Stimulated activated CD8-positive, alpha-beta memory T cell treated with anti-CD3 and anti-CD28 coated beads, Interleukin-7, amount 100 ng/mL, for 24 hours (primary cell): ENCODE measurements around the gene RASAL1.

ENCODE experiments used
- DNase-seq: peaks from one replicate; pipeline ENCODE4 v3.0.0-alpha.2; 2020; ENCODE audit warnings: low read depth

RASAL1 gene

DNA sequence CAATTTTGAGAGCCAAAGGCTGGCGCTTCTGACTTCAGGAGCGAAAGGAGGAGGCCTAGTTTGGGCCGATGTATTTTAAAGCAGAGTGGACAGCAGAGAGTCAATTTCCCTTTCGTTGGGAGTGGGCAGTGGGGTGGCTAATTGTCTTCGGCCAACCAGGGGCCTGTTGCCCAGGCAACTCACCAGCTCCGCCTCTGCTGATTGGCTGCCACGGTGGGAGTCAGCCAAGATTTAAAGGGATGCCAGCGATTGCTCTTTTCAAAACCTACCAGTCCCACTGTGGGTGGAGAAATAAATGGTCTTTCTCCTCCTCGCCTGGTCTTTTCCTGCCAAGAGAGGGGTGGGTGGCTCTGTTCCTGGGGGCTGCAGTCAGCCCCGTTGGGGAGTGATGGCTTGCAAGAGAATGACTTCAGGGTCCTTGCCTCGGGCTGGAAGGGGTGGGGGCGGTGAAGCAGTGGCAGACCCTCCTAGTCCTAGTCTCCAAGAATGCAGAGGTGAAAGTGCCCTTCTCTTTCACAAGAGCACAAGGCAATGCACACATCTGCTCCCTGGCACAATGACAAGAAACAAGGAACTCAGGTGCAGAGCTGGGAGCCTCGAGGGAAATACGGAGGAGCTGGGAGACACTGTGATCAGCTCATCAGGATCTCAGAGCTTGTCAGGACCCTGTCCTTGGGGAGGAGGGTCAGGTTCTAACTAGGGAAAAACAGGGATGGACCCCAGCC lies 37.7 kb downstream of the RASAL1 start:
- no peak for DNase-seq

DNA sequence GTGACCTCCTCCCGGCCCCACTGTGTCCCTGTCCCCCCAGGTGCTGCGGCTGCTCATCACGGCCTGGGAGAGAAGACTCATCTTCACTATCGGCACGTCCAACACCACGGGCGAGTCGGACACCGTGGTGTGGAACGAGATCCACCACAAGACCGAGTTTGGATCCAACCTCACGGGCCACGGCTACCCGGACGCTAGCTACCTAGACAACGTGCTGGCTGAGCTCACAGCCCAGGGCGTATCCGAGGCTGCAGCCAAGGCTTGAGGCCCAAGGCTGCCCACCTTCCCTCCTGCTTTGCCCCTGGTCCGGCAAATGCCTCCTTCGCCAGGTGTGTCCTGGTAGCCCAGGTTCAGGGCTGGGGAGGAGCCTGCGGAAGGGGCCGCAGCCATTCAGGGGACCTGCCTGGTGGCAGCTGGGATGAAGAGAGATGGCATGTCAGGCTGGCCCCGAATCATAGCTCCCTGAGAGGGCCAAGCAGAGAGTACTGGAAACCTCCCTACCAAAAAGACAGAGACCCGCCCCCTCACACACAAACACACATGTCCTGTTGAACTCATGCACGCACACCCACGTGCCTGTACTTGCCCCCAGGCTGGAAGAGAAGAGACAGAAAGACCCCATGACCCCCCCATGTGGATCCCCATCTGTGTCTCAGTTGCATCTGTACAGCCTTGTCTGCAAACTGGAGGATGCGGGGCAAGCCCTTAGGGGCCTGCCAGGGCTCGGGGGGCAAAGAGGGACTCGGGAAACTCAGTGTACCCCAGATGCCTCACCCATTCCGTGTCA lies 38.7 kb downstream of the RASAL1 start:
- no peak for DNase-seq

DNA sequence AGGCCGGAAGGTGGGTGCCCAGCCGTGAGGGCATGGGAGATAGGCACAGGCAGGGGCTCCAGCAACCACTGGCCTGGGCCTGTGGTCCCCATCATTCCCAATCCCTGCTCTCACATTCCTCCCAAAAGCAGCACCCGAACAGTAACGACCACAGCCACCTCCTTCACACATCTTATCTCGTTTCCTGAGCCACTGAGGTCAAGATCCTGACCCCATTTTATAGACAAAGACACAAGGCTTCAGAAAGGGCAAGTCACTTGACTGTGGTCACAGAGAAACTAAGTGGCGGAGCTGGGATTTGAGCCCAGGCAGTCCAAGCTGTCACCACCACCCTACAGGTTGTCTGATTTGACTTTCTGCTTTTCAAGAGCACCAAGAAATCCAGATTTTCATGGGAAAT lies 40.2 kb downstream of the RASAL1 start:
- no peak for DNase-seq

DNA sequence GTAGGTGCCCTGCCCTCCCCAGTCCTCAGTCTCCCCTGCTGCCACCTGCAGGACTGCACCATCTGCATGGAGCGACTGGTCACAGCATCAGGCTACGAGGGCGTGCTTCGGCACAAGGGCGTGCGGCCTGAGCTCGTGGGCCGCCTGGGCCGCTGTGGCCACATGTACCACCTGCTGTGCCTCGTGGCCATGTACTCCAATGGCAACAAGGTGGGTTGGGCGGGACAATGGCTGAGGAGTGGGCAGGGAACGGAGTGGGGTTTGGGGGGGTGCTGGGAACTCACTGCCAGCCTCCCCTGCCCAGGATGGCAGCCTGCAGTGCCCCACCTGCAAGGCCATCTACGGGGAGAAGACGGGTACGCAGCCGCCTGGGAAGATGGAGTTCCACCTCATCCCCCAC lies 40.8 kb downstream of the RASAL1 start:
- no peak for DNase-seq

DNA sequence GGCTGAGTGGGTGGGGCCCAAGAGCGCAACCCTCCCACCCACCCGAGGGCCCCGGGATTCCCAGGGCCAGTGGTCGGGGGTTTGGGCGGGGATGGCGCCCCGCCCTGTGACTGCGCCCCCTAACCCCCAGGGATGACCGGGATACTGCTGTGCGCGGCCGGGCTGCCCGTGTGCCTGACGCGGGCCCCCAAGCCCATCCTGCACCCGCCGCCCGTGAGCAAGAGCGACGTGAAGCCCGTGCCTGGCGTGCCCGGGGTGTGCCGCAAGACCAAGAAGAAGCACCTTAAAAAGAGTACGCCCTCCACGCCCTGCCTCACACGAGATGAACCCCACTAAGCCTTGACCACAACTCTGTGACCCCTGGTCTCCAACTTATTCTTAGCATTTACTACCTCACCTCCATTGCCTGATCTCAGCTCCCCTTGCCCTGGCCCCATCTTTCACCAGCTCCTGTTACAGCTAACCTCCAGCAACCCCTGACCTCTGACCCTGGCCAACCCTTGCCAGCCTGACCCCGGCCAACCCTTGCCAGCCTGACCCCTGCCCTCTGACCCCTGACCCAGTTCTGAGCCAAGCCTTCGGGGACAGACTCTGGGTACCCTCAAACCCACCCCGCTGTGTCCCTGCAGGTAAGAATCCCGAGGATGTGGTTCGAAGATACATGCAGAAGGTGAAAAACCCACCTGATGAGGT lies 42.0 kb downstream of the RASAL1 start:
- DNase-seq = no peak

DNA sequence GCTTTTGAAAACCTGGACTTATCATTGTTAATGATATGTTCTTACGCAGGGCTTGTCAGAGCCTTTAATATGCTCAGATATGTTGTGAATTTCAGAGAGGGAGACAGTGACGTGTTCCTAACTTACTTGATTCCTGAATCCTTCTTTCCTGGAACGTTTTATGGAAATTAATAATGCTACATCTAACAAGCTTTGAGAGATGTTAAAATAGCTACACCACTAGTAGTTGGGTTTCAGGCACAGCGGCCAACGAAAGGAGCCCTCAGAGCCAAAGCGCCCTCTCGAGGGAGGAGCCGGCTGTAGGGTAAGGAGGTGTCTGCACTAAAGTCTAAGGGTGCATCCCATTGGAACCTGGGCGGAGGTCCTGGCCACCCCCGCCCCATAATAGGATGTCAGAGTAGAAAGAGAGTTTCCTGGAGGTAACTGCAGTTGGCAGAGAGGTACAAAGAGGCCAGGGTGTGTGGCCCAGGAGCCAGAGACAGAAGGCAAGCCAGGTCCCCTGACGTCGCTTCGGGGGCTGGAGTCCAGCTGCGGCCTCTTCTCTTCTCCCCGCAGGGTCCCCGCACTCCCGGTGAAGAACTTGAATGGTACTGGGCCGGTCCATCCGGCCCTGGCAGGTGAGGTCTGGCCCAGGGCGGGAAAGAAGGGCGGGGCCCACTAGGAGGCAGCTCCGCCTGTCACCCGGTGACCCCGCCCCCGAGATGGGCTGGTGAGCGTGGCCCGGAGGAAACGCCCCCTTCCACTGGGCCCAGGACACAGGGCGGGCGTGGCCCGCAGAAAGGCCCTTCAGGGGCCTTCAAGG lies 42.8 kb downstream of the RASAL1 start:
- no peak for DNase-seq

DNA sequence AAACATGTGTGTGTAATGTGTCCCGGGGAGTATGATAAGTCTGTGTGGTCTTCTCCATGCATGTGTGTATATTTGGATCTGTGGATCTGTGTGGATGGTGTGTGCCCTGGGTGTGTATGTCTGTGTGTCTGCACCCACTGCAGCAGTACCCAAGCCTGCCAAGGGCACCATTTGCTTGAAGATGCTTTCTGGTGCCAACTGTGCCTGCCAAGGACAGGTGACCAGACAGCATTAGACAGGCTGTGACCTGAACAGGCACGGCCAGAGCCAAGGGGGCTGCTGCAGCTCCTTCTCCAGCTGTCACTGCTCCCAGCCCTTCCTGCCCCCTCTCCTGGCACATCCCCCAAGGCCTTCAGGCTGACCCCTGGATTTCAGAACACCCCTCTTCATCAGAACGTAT lies 44.1 kb downstream of the RASAL1 start:
- no peak for DNase-seq

DNA sequence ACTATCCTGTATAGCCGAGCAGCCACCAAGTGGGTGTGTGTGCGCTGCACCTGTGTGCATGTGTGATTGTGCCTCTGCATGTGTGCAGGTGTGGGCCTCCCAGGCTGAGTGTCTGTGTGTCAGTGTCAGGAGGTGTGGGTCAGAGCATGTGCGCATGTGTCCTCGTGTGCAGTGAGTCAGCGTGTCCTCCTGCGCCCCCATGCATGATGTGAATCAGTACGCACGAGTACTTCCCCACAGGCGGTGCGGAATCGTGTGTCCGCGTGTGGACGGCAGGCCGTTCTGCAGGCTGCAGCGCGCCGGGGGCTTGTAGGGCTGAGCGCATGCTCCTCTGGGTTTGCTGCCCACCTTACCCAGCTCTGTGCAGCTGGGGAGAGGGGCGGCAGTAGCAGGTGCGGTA lies 44.8 kb downstream of the RASAL1 start:
- DNase-seq = no peak

DNA sequence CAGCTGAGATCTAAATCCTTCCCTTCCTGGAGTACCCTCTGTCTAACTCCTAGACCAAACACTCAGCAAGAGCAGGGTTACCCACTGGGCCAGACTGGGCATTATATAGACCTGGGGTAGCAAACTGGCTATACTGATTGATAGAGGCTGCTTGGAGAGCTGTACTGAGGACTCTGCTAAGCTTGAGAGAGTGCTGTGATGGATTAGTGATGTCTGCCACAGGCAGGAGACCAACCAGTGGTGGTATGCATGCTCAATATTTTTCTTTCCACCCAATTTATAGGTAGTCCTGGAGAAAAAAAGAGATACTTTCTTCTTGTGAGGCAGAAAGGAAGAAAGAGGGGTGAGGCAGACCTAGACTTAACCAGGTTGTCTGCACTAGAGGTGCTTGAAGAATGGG lies 45.7 kb downstream of the RASAL1 start:
- DNase-seq = no peak

DNA sequence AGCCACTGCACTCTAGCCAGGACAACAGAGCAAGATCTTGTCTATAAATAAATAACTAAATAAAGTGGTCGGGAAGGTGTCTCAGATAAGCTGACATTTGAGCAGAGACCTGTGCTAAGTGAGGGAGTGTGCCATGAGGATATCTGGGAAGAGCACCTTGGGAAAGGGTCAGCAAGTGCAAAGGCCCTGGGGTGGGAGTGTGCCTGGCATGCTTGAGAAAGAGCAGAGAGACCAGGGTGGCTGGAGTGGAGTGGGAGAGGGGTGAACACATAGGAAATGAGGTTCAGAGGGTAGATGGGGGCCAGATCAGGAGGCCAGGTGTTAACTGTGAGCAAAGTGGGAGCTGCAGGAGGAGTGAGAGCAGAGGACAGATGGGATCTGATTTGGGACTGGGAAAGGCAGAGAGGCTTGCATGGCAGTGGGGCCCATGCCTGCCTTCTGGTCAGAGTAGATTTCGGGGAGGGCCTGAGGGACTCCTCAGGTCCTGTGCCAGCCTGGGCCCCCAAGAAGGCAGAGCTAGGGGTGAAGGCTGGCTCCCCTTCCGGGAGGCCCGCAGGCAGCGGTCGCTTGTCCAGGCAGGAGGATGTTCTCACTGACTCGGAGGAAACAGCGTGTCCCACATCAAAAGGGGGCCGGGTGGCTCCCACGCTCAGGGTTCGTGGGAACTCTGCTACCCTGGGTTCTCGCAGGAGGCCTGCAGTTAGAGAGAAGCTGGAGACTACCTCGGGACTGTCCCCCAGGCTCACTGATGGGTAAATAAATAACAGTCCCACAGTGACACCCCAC lies 46.4 kb downstream of the RASAL1 start:
- peak; percentile 43 for DNase-seq

DNA sequence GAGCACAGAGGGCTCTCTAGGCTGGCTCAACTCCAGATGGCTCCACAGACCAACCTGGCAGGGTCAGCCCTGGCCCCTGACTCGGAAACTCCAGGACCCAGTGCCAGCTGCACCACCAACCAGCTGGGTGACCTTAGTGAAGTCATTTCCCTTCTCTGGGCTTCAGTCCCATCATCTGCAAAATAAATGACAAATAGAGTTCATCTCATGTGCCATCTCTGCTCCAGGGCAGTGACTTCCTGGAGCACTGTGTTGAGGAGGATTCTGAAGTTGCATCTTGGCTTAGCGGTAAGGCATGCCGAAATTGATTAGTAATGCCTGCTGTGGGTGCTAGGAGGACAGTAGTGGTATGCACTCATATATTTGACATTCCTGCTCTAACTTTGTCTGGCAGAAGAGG lies 47.5 kb downstream of the RASAL1 start:
- no peak for DNase-seq

DNA sequence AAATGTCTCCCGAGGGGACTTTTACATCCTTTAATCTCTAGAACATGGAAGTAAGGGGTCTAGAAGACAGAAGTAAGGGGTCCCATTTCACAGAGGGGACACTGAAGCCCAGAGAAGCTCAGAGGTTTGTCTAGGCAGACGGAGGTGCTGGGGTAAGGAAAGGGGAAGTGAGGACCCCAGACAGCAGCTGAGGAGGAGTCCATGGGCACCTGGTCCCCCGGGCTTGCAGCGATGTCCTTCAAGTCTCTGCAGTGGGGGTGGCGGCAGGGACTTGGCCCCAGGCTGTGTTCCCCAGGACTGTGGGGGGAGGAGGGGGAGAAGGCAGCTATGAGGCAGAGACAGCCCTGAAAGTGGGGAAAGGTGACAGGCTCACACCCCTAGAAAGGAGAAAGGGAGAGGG lies 48.4 kb downstream of the RASAL1 start:
- DNase-seq = no peak

DNA sequence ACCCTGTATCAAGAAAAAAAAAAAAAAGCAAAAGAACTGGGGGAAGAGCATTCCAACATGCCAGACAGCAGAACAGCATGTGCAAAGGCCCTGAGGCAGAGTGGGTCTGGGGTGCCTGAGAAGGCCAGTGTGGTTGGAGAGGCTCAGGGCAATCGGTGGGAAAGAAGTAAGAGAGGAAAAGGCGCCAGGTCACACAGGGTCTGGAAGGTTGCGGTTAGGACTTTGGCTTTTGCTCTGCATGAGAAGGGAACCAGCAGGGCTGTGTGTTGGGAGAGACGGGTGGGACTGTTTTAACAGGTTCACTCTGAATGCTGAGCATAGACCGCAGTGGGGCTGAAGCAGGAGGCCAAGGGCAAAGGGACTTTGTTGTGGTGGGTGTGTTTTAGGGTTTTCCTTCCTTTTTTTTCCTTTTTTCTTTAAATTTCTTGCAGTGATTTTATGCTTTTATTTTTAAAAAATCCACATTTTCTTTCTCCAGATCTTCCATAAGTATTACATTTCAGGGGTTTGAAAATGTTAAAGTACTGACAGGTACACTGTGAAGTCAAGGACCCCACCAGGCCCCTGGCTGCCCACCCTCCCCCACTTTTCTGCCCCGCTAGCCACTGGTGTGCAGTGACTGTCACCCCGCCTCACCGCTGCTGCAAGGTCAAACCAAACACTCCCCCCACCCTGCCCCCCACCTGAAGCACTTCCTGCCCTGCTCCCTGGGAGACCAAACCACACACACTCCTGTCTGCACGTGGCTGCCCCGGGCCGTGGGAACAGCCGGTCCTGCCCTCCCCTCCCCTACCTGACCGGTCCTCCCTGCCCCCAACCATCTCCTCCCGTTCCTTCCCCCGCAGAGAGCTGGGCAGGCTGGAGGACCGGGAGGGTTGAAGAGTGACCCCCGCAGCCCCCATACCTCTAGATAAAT lies 49.1 kb downstream of the RASAL1 start:
- DNase-seq = no peak

DNA sequence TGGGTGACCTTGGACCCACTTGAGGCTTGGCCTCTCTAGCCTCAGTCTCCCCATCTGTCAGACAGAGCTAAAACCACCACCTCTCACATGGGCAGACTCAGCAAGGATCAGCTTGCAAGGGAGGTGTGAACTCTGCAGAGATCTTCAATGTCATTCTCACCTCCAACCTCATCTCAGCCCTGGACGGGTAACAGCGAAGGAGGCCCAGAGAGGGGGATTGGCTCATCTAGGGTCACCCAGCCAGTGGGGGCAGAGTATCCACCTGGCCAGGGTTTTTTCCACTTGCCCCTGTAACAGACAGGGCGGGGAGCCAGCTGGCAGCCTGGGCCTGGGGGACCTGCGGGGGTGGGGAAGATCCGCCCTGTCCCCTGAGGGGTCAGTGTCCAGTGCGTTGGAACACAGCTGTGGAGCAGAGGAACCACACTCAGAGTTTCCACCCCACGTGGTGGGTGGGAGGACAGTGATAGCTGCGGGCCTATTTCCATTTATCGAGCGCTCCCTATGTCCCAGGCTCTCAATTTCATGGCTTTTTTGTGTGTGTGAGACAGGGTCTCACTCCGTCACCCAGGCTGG lies 51.6 kb downstream of the RASAL1 start:
- no peak for DNase-seq

DNA sequence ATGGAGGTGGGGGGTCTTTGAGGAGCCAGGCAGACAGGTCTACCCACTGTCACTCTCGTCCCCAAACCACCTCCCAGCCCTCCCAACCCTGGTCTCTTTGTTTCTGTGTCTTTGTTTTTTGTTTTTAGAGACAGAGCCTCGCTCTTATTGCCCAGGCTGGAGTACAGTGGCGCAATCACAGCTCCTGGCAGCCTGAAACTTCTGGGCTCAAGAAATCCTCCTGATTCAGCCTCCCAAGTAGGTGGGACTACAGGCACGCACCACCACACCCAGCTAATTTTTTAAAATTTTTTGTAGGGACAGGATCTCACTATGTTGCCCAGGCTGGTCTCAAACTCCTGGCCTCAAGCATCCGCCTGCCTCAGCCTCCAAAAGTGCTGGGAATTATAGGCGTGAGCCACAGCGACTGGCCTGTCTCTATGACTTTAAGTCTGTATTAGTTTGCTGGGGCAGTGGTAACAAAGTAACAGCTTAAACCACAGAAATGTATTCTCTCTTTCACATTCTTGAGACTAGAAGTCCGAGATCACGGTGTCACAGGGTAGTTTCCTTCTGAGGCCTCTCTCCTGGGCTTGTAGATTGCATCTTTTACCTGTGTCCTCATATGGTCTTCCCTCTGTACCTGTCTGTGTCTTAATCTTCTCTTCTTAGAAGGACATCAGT lies 52.9 kb downstream of the RASAL1 start:
- no peak for DNase-seq

DNA sequence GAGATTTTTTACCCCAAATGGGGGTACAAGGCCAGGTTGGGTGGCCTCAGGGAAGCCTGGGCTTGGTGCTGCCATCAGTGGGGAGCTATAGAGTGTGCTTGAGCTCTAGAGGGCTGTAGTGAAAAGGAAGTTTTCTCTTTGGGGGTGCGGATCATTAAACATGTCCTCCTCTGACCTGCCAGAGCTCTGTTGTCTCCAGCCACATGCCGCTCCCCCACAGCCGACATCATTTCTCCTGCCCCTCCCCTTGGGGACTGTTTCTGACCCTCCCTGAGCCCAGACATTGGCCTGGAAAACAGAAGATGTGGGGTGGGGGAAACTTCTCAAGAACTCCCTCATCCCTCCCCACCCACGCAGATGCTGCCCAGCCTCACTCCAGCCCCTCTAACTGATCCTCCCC lies 53.7 kb downstream of the RASAL1 start:
- no peak for DNase-seq

DNA sequence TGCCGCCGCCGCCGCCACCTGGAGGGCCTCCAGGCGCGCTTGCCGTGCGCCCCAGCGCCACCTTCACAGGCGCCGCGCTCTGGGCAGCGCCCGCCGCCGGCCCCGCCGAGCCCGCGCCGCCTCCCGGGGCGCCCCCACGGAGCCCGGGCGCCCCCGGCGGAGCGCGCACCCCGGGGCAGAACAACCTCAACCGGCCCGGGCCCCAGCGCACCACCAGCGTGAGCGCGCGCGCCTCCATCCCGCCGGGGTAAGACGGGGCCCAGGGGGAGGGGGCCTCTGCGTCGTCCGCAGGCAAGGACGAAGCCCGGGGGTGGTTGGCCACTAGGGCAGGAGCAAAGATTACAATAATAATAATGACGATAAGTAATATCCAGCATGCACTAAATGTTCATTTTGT lies 57.7 kb downstream of the RASAL1 start:
- no peak for DNase-seq

DNA sequence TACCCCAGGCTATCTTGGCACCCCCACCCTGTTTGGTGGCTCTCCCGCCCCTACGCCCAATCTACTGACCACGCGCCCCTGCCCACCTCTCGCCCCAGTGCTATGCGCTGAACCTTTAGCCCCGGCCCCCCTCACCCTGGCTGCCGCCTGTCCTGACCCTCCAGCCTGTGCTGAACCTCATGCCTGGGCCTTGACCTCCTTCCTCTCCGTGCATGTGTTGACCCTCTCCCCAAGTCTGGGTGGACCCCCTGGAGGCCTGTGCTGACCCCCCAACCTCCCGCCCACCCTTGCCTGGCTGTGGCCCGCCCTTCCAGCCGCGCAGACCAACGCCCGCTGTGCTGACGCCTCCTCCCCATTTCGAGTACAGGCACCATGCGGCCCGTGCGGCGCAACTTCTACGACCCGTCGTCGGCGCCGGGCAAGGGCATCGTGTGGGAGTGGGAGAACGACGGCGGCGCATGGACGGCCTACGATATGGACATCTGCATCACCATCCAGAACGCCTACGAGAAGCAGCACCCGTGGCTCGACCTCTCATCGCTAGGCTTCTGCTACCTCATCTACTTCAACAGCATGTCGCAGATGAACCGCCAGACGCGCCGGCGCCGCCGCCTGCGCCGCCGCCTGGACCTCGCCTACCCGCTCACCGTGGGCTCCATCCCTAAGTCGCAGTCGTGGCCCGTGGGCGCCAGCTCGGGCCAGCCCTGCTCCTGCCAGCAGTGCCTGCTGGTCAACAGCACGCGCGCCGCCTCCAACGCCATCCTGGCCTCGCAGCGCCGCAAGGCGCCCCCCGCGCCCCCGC lies 58.3 kb downstream of the RASAL1 start:
- DNase-seq = no peak
